Hematopoietic multipotent progenitor cell treated with erythropoietin and hydrocortisone succinate and interleukin-3 and kit ligand, for 17 days (in vitro differentiated cells): Measurements from ENCODE around the gene GANAB.
"Not testable (repeated sequence)": the region's sequence is repeated elsewhere in the genome, so short reads cannot be mapped to it uniquely, and the experiment has no call there.

Experiments
- DNase-seq: peaks from one replicate; pipeline ENCODE4 v3.0.0-alpha.2; 2015; ENCODE audit warnings: low spot score

The GANAB gene

GRCh38 chr11:62601372-62602140, 44.9 kb downstream of the GANAB start, which contains the start of gene MTA2:
MTA2 (minus strand) TSS chr11:62601865; CDS start chr11:62601450, 415 bp downstream.
- peak; percentile 97 for DNase-seq

GRCh38 chr11:62601122-62601371, 45.4 kb downstream of the GANAB start:
- no peak for DNase-seq

- DNase-seq: peak; percentile 30
Measured at GRCh38 chr11:62600367-62601121, 45.9 kb downstream of the GANAB start.

GRCh38 chr11:62599901-62600300, 46.5 kb downstream of the GANAB start:
- no peak for DNase-seq

- peak; percentile 86 for DNase-seq
Measured at GRCh38 chr11:62599069-62599696, 47.2 kb downstream of the GANAB start.

GRCh38 chr11:62595124-62595523, 51.3 kb downstream of the GANAB start:
- no peak for DNase-seq

GRCh38 chr11:62593434-62594044, 52.9 kb downstream of the GANAB start:
- DNase-seq: peak; percentile 84

GRCh38 chr11:62592989-62593421, 53.4 kb downstream of the GANAB start:
- no peak for DNase-seq

GRCh38 chr11:62592146-62592815, 54.1 kb downstream of the GANAB start:
- no peak for DNase-seq

GRCh38 chr11:62591448-62592145, 54.8 kb downstream of the GANAB start, which contains the start of gene TUT1:
TUT1 (minus strand) TSS chr11:62591523; CDS start chr11:62591485, 38 bp downstream.
- peak; percentile 99 for DNase-seq

- no peak for DNase-seq
Measured at GRCh38 chr11:62588966-62589637, 57.3 kb downstream of the GANAB start.

GRCh38 chr11:62585356-62585755, 61.1 kb downstream of the GANAB start:
- DNase-seq: not testable (repeated sequence)

GRCh38 chr11:62581735-62582134, 64.7 kb downstream of the GANAB start:
- not testable (repeated sequence) for DNase-seq

GRCh38 chr11:62580959-62581715, 65.3 kb downstream of the GANAB start:
- no peak for DNase-seq

- no peak for DNase-seq
Measured at GRCh38 chr11:62579252-62579651, 67.2 kb downstream of the GANAB start.

GRCh38 chr11:62578541-62578940, 67.9 kb downstream of the GANAB start:
- no peak for DNase-seq

- no peak for DNase-seq
Measured at GRCh38 chr11:62577046-62577714, 69.2 kb downstream of the GANAB start.

- DNase-seq: no peak
Measured at GRCh38 chr11:62575837-62576236, 70.6 kb downstream of the GANAB start.

GRCh38 chr11:62575156-62575555, 71.3 kb downstream of the GANAB start:
- no peak for DNase-seq
